GM10266 (cell line): ENCODE data around the gene DNMBP.

Experiments
- DNase-seq: peaks from one replicate; pipeline ENCODE4 v3.0.0; 2012; ENCODE audit errors: extremely low spot score
- CTCF ChIP-seq: IDR thresholded peaks from 2 replicates; pipeline ENCODE4 v1.5.1; 2012; ENCODE audit warnings: mild to moderate bottlenecking, low read depth; ENCODE audit not compliant: control insufficient read depth, insufficient read depth; ENCODE audit errors: missing control alignments

DNMBP gene

GRCh38 chr10:100025576-100025975, 15.8 kb upstream of the DNMBP start:
- no peak for TF ChIP-seq CTCF
- no peak for DNase-seq

- TF ChIP-seq CTCF, result no peak
- no peak for DNase-seq
Measured at GRCh38 chr10:100024748-100025147, 15.0 kb upstream of the DNMBP start.

GRCh38 chr10:100022403-100022802, 12.7 kb upstream of the DNMBP start:
- no peak for DNase-seq
- no peak for TF ChIP-seq CTCF

- DNase-seq, result no peak
- no peak for TF ChIP-seq CTCF
Measured at GRCh38 chr10:100021322-100021721, 11.6 kb upstream of the DNMBP start.

- no peak for TF ChIP-seq CTCF
Measured at GRCh38 chr10:100020886-100021253, 11.1 kb upstream of the DNMBP start.

GRCh38 chr10:100020142-100020885, 10.6 kb upstream of the DNMBP start:
- peak; percentile 48 for DNase-seq
- peak; percentile 6 for TF ChIP-seq CTCF

More at GRCh38 chr10:100020886-100021253, 11.1 kb upstream of the DNMBP start:
- no peak for DNase-seq

GRCh38 chr10:100019787-100020141, 10.0 kb upstream of the DNMBP start:
- TF ChIP-seq CTCF, result no peak
- DNase-seq, result no peak
